Tibial artery (tissue), 4 donors: Measurements from ENCODE around the gene KIF26A.

Source experiments
- DNase-seq, 2 donors: peaks; one replicate each; pipeline ENCODE4 v3.0.0-alpha.2; 2019
- H3K27ac ChIP-seq, 2 donors: fragments of 200-600 bp; sonication (generic) in 1 of 2; 1 replicate in 1 of 2; 2 replicates in 1 of 2; pipeline ENCODE4 v1.5.1; 2018 to 2019; ENCODE audit warnings: mild to moderate bottlenecking in 1 of 2
- H3K27me3 ChIP-seq, 2 donors: fragments of 200-600 bp; sonication (generic) in 1 of 2; one replicate each; pipeline versions ENCODE4 v1.5.1 to v1.6.0; 2016 to 2019
- H3K36me3 ChIP-seq, 3 donors: fragments of 200-600 bp; sonication (generic) in 2 of 3; one replicate each; pipeline ENCODE4 v1.5.1; 2016 to 2019; ENCODE audit warnings: mild to moderate bottlenecking in 2 of 3
- H3K4me1 ChIP-seq, 4 donors: fragments of 200-600 bp; sonication (generic) in 2 of 4; 1 replicate in 3 of 4; 2 replicates in 1 of 4; pipeline ENCODE4 v1.5.1; 2016 to 2019
- H3K4me3 ChIP-seq, 2 donors: fragments of 200-600 bp; sonication (generic) in 1 of 2; 1 replicate in 1 of 2; 2 replicates in 1 of 2; pipeline ENCODE4 v1.5.1; 2018 to 2019; ENCODE audit warnings: mild to moderate bottlenecking in 2 of 2
- H3K9me3 ChIP-seq, 3 donors: fragments of 200-600 bp; sonication (generic) in 1 of 3; one replicate each; pipeline ENCODE4 v1.5.1; 2016 to 2019
- CTCF ChIP-seq, 2 experiments: fragments of 200-600 bp in 1 of 2; fragments of 450-650 bp in 1 of 2; IDR thresholded peaks; one replicate each; pipeline ENCODE4 v1.5.1; 2017 to 2019; ENCODE audit warnings: antibody characterized with exemption in 2 of 2, mild to moderate bottlenecking in 1 of 2, moderate library complexity in 1 of 2
- intact Hi-C: fragments of 100-400 bp; cut with DNase I; formaldehyde crosslinking; loops from one replicate; pipeline ENCODE4 v1.15.0; 2023; ENCODE audit warnings: low total_unique reads

The KIF26A gene

GRCh38 chr14:104146651-104147345, 8.4 kb downstream of the KIF26A start:
- Histone ChIP-seq H3K9me3 (no peaks in the 10 kb centered on the region), H3K4me1 (peaks cover 0 to 5% (median 0%) of the 10 kb centered on the region in 4 donors), H3K36me3 (no peaks in the 10 kb centered on the region), H3K4me3 (no peak overlapping the region), H3K27ac (no peak overlapping the region), H3K27me3 (peaks cover 0 to 91% of the 10 kb centered on the region in 2 donors)
- peak in 1 of 2 donors; percentile 48 for DNase-seq
- TF ChIP-seq CTCF (IDR thresholded peaks at IDR 0.05): no peak
- intact Hi-C loops: no loop called here

- Histone ChIP-seq H3K9me3 (no peaks in the 10 kb centered on the region), H3K36me3 (no peaks in the 10 kb centered on the region), H3K27ac (no peak overlapping the region), H3K4me1 (peaks cover 0 to 5% (median 0%) of the 10 kb centered on the region in 4 donors), H3K27me3 (peaks cover 0 to 91% of the 10 kb centered on the region in 2 donors), H3K4me3 (no peak overlapping the region)
- intact Hi-C loops: no loop called here
- DNase-seq: no peak
- no peak for TF ChIP-seq CTCF (IDR thresholded peaks at IDR 0.05)
Observed at GRCh38 chr14:104147346-104148125, 9.1 kb downstream of the KIF26A start.

GRCh38 chr14:104148433-104149277, 10.3 kb downstream of the KIF26A start:
- Histone ChIP-seq H3K27ac (no peak overlapping the region), H3K27me3 (peaks cover 0 to 90% of the 10 kb centered on the region in 2 donors), H3K4me3 (no peak overlapping the region), H3K36me3 (no peaks in the 10 kb centered on the region), H3K4me1 (peaks cover 0 to 5% (median 0%) of the 10 kb centered on the region in 4 donors), H3K9me3 (no peaks in the 10 kb centered on the region)
- TF ChIP-seq CTCF (IDR thresholded peaks at IDR 0.05): no peak
- DNase-seq: no peak
- intact Hi-C loops: no loop called here

GRCh38 chr14:104149278-104149595, 10.8 kb downstream of the KIF26A start:
- intact Hi-C loops: no loop called here
- TF ChIP-seq CTCF (IDR thresholded peaks at IDR 0.05): no peak
- Histone ChIP-seq H3K4me1 (peaks cover 0 to 5% (median 0%) of the 10 kb centered on the region in 4 donors), H3K27me3 (peaks cover 0 to 86% of the 10 kb centered on the region in 2 donors), H3K4me3 (no peak overlapping the region), H3K36me3 (no peaks in the 10 kb centered on the region), H3K9me3 (no peaks in the 10 kb centered on the region), H3K27ac (no peak overlapping the region)
- DNase-seq: no peak

- Histone ChIP-seq H3K9me3 (no peaks in the 10 kb centered on the region), H3K27ac (no peak overlapping the region), H3K36me3 (no peaks in the 10 kb centered on the region), H3K27me3 (peaks cover 0 to 86% of the 10 kb centered on the region in 2 donors), H3K4me1 (peaks cover 0 to 5% (median 0%) of the 10 kb centered on the region in 4 donors), H3K4me3 (no peak overlapping the region)
- no peak for DNase-seq
- intact Hi-C loops: no loop called here
- TF ChIP-seq CTCF (IDR thresholded peaks at IDR 0.05): no peak
Observed at GRCh38 chr14:104149617-104150135, 11.3 kb downstream of the KIF26A start.
